AG10803 (cell line): ENCODE measurements around the gene NCBP2L.

ENCODE experiments used
- DNase-seq: peaks from one replicate; pipeline ENCODE4 v3.0.0; 2010; ENCODE audit warnings: low read depth
- H3K4me3 ChIP-seq: 2 replicates; pipeline ENCODE4 v1.5.1; 2011; ENCODE audit warnings: mild to moderate bottlenecking, low read length, control low read depth
- TF ChIP-seq, protein P1 (sequence below): conservative IDR thresholded peaks from 2 replicates; pipeline ENCODE4 v1.5.1; 2011; ENCODE audit warnings: mild to moderate bottlenecking, low read length, control low read depth, inconsistent platforms

NCBP2L gene

DNA sequence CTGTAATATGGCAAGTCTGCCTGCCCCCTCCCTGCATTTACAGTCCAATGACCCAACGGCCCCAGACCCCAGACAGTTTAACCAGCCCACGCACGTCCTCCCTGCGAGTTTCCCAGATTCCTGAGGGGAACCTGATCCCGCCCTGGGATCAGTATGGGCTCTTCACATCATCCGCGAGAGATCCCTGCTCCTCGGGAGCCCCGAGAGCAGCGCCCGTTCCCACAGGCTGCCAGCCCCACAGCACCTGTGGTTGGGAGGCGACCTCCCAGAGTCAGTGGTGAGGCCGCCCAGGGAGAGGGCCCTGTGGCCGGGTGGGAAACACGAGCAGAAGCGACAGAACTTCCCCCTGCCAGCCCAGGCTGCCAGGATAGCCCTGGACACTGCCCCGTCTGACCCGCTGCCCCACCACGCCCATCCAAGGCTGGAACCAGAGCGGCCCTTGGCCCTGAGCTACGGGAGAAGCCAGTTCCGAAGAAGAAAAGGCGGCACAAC is 34.8 kb upstream of the NCBP2L start:
- H3K4me3 ChIP-seq = no peak overlapping the region
- TF ChIP-seq, protein P1, sequence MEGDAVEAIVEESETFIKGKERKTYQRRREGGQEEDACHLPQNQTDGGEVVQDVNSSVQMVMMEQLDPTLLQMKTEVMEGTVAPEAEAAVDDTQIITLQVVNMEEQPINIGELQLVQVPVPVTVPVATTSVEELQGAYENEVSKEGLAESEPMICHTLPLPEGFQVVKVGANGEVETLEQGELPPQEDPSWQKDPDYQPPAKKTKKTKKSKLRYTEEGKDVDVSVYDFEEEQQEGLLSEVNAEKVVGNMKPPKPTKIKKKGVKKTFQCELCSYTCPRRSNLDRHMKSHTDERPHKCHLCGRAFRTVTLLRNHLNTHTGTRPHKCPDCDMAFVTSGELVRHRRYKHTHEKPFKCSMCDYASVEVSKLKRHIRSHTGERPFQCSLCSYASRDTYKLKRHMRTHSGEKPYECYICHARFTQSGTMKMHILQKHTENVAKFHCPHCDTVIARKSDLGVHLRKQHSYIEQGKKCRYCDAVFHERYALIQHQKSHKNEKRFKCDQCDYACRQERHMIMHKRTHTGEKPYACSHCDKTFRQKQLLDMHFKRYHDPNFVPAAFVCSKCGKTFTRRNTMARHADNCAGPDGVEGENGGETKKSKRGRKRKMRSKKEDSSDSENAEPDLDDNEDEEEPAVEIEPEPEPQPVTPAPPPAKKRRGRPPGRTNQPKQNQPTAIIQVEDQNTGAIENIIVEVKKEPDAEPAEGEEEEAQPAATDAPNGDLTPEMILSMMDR = no peak
- DNase-seq = no peak

DNA sequence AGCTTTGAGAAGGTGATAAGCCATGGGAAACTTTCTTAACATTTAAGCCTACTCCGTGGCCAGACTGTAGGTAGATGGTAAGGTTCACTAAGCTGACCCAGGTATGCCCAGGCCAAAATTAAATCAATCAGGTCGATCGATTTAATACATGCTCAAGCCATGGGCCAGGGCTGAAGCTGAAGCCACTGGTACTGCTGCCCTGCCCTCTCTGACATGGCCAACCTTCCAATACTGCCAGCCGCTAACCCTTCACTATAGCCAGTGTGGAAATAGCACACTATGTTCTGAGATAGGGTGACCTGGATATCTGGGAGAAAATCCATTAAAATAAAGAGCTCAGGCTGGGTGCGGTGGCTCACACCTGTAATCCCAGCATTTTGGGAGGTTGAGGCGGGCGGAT is 33.5 kb upstream of the NCBP2L start:
- DNase-seq = no peak
- no peak overlapping the region for H3K4me3 ChIP-seq
- TF ChIP-seq, protein P1 = no peak

DNA sequence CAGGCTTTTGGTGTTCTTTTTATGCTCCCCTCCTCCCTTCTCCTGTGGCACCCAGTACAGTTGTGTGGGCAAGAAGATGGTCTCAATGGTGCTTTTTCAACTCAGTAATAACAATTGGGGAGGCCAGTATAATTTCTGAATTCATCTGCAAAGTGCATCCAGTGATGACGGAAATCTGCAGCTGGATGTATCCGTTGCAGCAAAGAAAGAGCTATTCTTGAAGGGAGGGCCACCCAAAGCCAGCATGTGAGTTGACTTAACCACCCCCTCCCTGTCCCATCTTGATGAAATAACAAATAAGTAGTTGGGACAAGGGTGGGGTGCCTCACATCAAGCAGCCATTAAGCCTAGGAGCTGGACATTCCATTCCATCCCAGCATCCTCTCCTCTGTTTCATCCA is 32.7 kb upstream of the NCBP2L start:
- H3K4me3 ChIP-seq = no peak overlapping the region
- DNase-seq = no peak
- TF ChIP-seq, protein P1 = no peak

DNA sequence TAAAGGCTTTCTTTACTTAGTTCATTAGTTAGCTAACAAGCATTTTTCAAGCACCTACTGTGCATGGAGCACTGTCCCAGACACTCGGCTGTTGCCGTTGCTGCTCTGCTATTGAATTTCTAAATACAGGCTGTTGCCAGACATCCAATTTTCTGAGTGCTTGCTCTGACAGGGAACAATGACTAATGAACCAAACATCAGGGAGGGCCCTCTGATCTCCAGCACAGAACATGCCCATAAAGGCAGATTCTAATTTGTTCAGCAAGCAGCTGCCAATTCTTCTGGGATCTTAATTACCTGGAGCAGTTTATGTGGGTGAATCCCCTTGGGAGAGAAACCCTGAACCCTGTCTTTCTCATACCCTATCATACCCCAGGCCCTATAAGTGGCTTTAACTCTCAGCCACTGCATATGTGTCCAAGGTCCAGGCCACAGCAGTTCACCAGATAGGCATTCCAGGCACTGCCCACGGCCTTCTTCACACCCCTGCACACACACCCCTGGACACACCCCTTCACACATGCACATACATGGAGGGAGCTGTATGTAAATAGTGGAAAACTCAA is 29.9 kb upstream of the NCBP2L start:
- H3K4me3 ChIP-seq = no peak overlapping the region
- TF ChIP-seq, protein P1 = no peak
- DNase-seq = peak; percentile 52

DNA sequence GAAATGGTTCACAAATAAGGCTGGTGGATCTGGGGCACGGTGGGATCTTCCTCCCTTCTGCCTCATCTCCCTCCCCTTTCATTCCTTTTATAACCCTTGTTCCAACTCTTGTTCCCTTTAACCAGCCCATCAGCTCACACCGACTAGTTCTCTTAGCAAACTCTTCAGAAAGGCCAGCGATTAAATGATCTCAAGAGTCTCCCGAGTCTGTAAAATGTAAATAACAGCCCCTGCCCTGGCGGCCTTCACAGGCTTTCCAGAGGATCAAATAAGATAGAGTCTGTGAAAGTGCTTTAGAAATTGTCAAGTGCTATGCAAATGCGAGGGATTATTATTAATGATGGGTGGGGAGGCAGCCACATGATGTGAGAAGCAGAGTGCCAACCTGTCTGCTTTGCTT is 29.0 kb upstream of the NCBP2L start:
- no peak overlapping the region for H3K4me3 ChIP-seq
- TF ChIP-seq, protein P1 = no peak
- DNase-seq = no peak

DNA sequence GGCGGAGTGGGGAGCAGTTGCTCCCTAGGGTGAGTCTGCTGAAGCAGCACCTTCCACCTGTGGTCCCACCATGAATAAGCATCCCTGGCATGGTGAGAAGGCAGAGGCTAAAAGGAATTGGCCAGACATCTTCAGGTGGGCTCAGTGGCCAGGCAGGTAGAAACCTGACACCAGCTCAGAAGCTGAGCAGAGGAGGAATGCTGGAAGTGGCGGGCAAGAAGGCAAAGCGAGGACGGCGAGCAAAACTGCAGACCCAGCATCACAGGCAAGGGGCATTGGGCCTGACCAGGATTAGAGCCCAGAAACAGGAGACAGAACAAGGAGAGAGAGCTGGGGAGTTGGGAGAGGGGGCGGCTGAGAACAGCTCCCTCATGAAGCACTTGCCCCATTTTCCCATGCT is 27.3 kb upstream of the NCBP2L start:
- H3K4me3 ChIP-seq = no peak overlapping the region

DNA sequence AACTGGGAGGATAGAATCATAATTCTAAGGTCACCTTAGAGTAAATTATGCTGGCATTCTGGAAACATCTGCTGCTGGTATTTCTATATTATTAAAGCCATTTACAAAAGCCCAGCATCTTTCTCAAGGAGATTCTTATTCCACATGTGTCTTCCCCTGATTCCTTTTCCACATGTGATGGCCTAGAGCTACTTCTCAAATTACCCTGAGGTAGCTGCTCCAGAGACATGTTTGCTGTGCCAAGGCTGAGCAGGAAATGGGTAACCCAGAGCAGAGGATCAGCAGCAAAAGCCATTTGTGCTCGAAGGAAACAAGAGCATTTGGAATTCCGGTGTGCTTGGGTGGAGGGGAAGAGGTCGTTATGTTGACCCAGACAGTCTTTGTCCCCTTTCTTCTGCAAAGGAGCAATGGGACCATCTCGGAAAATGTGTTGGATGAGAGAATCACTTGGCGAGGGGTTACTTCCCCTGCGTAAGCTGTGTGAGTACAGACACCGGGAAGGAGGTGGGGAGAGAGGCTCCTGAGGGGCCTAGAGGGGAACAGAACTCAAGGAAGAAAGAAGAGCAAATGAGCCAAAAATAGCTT is 26.6 kb upstream of the NCBP2L start:
- TF ChIP-seq, protein P1 = no peak
- no peak for DNase-seq
- H3K4me3 ChIP-seq = no peak overlapping the region

More for the DNA sequence above, 27.3 kb upstream of the NCBP2L start:
- TF ChIP-seq, protein P1 = no peak
- DNase-seq = no peak
